ENCODE data around the gene DNHD1.

- TF ChIP-seq, protein P1, sequence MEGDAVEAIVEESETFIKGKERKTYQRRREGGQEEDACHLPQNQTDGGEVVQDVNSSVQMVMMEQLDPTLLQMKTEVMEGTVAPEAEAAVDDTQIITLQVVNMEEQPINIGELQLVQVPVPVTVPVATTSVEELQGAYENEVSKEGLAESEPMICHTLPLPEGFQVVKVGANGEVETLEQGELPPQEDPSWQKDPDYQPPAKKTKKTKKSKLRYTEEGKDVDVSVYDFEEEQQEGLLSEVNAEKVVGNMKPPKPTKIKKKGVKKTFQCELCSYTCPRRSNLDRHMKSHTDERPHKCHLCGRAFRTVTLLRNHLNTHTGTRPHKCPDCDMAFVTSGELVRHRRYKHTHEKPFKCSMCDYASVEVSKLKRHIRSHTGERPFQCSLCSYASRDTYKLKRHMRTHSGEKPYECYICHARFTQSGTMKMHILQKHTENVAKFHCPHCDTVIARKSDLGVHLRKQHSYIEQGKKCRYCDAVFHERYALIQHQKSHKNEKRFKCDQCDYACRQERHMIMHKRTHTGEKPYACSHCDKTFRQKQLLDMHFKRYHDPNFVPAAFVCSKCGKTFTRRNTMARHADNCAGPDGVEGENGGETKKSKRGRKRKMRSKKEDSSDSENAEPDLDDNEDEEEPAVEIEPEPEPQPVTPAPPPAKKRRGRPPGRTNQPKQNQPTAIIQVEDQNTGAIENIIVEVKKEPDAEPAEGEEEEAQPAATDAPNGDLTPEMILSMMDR (IDR thresholded peaks at IDR 0.05; ENCODE audit: low read depth, low read length, poor library complexity, severe bottlenecking) = peak; percentile 27
- no peak for TF ChIP-seq EZH2phosphoT487 (IDR thresholded peaks at IDR 0.05; ENCODE audit: borderline replicate concordance, low read length)
Measured at GRCh38 chr11:6603287-6604080, 106.4 kb downstream of the DNHD1 start, which contains the start of the genes ILK and RRP8.

Data from DOHH2 (cell line).